ENCODE results near the gene CD101.

CD101 gene

GRCh38 chr1:117014209-117014608 lies 12.6 kb downstream of the CD101 start:
- no peak for DNase-seq (ENCODE audit: low read depth)

DNA sequence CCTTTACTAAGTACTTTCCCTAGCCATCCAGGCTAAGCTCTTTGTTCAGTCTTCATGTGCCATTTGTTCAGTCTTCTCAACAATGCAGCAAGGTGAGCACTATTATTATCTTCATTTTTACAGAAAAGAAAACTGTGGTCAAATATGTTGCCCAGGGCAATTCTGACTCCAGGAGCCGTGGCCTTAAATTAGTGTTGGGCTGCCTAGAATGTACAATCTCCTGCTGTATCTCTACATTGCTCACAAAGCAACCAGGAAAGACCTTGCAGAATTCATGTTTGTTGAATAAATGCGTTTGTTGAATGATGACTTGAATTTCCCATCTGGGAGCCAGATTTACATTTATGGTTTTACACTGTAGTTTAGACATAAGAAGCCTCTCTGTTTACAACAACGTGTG lies 14.2 kb downstream of the CD101 start:
- DNase-seq (ENCODE audit: low read depth): no peak

- DNase-seq (ENCODE audit: low read depth): no peak
These were observed 15.5 kb downstream of the CD101 start for GRCh38 chr1:117017062-117017461.

DNA sequence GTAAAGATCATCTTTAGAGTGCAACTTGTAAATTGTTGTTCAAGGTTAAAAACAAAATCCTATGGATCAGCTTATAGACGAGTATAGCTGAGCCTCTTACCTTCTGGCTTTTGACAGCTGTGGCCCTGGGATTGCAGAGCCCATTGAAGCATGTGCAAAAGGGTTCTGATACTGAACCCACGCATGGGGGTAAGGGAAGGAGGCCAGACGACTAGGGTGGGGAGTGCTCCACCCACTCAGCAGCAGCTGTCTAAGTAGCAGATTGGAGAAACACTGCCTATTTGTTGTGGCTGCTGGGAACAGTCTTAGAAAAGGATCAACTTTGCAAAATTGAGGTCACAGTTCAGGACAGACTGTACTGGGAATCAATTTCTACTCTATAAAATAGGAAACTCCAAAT lies 16.1 kb downstream of the CD101 start:
- no peak for DNase-seq (ENCODE audit: low read depth)

- DNase-seq (ENCODE audit: low read depth): no peak
These were observed 19.1 kb downstream of the CD101 start for GRCh38 chr1:117020526-117021156.

GRCh38 chr1:117022114-117022513 lies 20.6 kb downstream of the CD101 start:
- DNase-seq (ENCODE audit: low read depth): no peak

DNA sequence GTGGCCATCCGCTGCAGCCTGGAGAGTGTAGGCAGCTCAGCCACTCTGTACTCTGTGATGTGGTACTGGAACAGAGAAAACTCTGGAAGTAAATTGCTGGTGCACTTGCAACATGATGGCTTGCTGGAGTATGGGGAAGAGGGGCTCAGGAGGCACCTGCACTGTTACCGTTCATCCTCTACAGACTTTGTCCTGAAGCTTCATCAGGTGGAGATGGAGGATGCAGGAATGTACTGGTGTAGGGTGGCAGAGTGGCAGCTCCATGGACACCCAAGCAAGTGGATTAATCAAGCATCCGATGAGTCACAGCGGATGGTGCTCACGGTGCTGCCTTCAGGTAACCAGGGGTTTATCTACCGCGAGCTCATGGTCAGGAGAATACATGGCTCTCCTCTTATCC lies 24.0 kb downstream of the CD101 start:
- DNase-seq (ENCODE audit: low read depth): no peak

DNA sequence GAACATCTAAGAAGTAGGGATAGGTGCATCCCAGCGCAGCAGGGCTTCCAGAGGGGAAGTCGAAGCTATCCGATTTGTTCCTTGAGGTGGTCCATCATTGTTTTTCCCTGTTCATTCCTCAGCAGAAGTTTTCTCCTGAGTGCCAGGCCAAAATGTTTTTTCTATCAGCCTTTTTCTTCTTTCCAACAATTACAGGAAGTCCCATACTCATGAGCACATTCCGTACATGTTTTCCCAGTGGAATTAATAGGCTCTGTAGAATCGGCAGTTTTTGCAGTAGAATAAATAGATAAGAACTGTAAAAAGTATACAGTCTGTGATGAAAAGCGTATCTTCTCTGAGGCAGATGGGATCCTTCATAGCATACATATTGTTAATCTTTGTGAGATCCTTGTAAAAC lies 24.8 kb downstream of the CD101 start:
- no peak for DNase-seq (ENCODE audit: low read depth)

DNA sequence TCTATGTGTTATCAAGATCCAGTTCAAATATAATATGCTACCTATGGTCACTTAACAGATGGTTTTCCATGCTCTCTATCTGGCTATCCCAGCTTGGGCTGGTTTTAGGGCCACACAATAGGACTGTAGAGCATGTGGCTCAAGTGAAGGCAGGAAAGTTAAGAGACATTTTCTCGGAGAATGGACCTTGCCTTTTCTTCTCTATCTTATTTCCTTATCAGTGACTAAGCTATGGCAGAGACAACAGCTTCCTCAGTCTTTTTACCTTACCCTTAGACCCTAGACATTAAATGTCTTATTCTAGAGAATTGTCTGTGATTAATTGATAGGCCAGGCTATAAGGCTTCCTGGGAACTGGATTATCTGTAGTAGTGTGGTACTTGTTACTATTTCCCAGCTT lies 28.1 kb downstream of the CD101 start:
- no peak for DNase-seq (ENCODE audit: low read depth)

DNA sequence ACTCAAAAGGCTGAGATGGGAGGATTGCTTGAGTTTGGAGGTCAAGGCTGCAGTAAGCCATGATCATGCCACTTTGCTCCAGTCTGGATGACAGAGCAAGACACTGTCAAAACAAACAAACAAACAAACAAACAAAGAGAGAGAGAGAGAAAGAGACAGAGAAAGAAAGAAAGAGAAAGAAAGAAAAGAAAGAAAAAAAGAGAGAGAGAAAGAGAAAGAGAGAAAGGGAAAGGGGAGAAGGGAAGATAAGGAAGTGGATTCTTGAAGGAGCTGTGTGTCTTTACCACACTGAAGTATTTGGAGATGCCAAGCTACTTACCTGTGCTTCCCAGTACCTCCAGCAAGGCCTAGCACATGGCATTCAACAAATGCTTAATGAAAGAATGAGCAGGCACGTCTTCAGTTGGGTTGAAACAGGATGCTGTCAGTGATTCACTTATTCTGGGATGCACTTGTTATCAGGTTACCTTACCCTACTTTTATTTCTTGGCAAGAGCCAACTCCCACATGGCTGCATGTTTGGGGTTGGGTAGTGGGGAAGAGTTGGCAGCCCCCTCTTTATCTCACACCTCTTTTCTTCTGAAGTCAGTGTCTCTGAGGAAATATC lies 28.8 kb downstream of the CD101 start:
- no peak for DNase-seq (ENCODE audit: low read depth)

GRCh38 chr1:117032266-117032665 lies 30.7 kb downstream of the CD101 start:
- no peak for DNase-seq (ENCODE audit: low read depth)

DNA sequence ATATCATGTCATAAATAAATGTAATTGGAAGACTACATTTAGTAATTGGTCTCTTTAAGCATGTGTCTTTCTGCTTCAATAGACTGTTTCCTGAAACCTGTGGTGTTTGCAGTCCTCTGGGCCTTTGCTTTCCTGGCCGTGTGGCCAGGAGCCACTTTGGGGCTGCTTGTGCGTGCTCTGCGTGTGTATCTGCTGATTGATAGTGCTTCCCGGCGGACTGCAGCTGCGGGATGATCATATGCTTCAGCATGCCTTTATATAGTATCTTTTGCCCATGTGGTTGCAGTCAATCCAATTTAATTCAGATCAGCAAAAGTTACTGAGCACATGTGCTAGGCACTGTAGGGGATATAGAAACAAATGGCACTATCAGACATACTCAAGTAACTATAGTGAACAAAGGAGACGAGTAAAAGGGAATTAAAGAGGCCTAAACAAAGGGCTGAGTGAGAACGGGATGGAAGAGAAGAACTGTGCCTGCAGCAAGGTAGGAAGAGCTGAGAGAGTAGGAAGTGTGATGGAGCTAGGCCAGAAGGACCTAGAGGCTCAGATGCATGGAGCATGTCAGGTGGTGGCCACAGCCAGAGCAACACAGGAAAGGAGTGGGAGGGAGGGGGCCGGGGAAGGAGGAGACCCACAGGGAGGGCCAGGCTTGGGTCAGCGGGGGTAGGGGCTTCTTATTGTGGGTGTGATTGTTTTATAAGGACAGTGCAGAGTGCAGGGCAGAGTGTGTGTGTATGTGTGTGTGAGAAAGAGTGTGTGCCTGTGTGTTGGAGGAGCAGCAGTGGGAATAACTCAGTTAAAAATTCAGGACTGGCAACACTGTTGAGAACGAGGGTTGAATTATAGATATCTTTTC lies 31.4 kb downstream of the CD101 start:
- no peak for DNase-seq (ENCODE audit: low read depth)

DNA sequence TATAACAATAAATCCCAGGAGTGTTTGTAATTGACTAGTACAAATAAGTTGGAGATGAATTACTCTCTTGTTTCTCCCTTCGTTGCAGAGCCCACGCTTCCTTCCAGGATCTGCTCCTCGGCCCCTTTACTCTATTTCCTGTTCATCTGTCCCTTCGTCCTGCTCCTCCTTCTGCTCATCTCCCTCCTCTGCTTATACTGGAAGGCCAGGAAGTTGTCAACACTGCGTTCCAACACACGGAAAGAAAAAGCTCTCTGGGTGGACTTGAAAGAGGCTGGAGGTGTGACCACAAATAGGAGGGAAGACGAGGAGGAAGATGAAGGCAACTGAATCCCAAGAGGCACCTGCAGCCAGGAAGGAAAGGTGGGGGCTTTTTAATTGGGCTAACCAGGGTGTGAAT lies 32.2 kb downstream of the CD101 start:
- no peak for DNase-seq (ENCODE audit: low read depth)

DNA sequence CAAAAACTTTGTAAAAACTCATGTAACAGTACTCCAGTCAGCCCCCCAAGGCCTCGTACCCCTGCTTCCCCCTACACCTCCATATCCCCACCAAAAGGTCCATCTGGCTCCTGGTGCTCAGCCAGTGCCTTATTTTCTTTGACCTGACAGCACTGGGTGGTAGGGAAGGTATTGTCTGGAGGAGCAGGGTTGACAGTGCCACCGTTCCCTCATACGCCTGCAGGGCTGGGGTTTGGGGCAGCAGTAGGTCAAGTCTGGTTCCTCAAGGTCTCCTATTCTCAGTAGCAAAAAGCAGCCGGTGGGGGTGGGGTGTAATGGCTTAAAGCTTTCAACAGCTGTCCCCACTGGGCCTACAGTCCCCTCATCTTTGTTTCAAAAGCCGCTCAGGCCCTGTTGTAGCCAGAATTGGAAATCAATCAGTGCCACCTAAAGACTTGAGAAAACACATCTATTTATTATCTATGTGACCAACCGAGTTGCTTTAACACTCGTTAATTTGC lies 33.3 kb downstream of the CD101 start:
- no peak for DNase-seq (ENCODE audit: low read depth)

GRCh38 chr1:117036018-117036461 lies 34.5 kb downstream of the CD101 start:
- no peak for DNase-seq (ENCODE audit: low read depth)

- no peak for DNase-seq (ENCODE audit: low read depth)
These were observed 36.2 kb downstream of the CD101 start for GRCh38 chr1:117037802-117038201.

DNA sequence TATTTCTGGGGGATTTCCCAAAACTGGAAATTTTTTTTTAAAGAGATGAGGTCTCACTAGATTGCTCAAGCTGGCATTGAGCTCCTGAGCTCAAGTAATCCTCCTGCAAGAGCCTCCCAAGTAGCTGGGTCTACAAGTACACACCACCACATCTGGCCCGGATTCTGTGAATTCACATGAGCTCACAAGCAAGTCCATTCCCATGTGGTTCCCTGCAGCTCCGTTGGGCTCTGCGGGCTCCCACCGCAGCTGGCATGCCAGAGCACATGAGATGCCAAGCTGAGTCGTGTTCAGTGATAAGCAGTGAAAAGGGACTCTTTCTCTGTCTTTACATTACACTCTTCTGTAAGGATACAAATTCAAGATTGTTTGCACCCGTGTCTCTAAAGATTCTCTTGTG lies 36.7 kb downstream of the CD101 start:
- DNase-seq (ENCODE audit: low read depth): no peak

- DNase-seq (ENCODE audit: low read depth): no peak
These were observed 42.7 kb downstream of the CD101 start for GRCh38 chr1:117044217-117044616.

DNA sequence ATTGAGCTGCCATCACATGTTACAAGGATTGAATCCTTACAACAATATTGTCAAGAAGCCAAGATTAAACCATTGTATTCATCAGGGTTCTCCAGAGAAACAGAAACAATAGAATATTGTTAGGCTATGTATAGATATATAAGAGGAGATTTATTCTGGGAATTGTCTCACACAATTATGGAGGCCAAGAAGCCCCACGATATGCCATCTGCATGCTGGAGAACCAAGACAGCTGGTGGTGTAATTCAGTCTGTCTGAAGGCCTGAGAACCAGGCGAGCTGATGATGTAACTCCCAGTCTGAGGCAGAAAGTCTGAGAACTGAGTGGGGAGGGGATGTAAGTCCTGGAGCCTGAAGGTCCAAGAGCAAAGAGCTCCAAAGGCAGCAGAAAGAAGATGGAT lies 44.1 kb downstream of the CD101 start:
- no peak for DNase-seq (ENCODE audit: low read depth)

- DNase-seq (ENCODE audit: low read depth): no peak
These were observed 45.2 kb downstream of the CD101 start for GRCh38 chr1:117046781-117047180.

- DNase-seq (ENCODE audit: low read depth): no peak
These were observed 45.7 kb downstream of the CD101 start for GRCh38 chr1:117047271-117047670.

DNA sequence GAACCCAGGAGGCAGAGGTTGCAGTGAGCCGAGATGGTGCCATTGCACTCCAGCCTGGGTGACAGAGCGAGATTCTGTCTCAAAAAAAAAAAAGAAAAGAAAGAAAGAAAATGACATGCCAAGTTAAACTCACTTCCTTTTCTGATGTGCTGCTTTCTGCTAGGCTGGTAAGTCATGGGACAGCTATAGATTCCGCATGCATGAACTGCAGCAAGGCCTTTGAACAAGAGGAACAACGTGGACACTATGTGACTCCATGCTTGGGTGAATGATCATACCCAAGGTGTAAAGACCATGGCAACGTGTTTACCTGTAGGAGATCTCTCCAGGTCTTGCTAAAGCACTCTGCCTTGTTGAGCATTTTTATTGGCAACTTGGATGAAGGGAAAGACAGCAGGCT lies 48.3 kb downstream of the CD101 start:
- no peak for DNase-seq (ENCODE audit: low read depth)

All from stromal cell of bone marrow (primary cell).